PC-9 (cell line): ENCODE data around the gene TBC1D14.

Experiments used
- EZH2 ChIP-seq: fragments of 200-600 bp; sonication (generic); IDR thresholded peaks from 2 replicates; pipeline ENCODE4 v1.8.0; 2017; ENCODE audit warnings: antibody characterized with exemption, low read depth
- TF ChIP-seq, protein P1 (sequence below): fragments of 200-600 bp; sonication (generic); conservative IDR thresholded peaks from 2 replicates; pipeline ENCODE4 v1.6.1; 2017; ENCODE audit warnings: mixed run types, antibody characterized with exemption, mild to moderate bottlenecking, moderate library complexity

DNA sequence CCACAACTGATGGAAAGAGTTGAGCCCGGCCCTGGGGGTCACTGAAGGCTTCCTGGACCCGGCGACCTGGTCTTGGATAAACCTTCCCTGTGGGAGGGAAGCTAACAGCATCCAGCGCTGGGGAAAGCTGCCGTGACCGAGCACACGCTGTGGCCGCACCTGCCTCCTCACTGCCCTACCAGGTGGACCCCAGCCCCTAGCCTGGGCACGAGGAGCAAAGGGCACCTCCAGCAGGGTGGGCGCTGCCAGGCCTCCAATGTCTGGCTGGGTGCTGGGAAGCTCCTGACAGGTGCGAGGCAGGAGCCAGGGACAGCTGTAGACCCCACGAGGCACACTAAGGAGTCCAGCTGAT lies 141.5 kb downstream of the TBC1D14 start:
- TF ChIP-seq, protein P1, sequence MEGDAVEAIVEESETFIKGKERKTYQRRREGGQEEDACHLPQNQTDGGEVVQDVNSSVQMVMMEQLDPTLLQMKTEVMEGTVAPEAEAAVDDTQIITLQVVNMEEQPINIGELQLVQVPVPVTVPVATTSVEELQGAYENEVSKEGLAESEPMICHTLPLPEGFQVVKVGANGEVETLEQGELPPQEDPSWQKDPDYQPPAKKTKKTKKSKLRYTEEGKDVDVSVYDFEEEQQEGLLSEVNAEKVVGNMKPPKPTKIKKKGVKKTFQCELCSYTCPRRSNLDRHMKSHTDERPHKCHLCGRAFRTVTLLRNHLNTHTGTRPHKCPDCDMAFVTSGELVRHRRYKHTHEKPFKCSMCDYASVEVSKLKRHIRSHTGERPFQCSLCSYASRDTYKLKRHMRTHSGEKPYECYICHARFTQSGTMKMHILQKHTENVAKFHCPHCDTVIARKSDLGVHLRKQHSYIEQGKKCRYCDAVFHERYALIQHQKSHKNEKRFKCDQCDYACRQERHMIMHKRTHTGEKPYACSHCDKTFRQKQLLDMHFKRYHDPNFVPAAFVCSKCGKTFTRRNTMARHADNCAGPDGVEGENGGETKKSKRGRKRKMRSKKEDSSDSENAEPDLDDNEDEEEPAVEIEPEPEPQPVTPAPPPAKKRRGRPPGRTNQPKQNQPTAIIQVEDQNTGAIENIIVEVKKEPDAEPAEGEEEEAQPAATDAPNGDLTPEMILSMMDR, result no peak
- no peak for TF ChIP-seq EZH2
